Stimulated activated CD4-positive, alpha-beta T cell treated with anti-CD3 and anti-CD28 coated beads, Interleukin-4, amount 100 ng/mL, for 4 hours (primary cell): Measurements from ENCODE around the gene PLEKHH1.

Experiments
- DNase-seq, 2 experiments: peaks; one replicate each; pipeline ENCODE4 v3.0.0-alpha.2; 2020

PLEKHH1 gene

GRCh38 chr14:67638642-67639041, 105.6 kb downstream of the PLEKHH1 start:
- DNase-seq = no peak
